ENCODE results near the gene ZNF391. TPM values are rescaled to one million over a fixed set of nuclear protein-coding genes. Genes with fewer than 3 reads are reported as not detected.
"Not testable (repeated sequence)": the region's sequence is repeated elsewhere in the genome, so short reads cannot be mapped to it uniquely, and the experiment has no call there.

ZNF391 gene
- total and polyA plus RNA-seq, 7 donors = 0.14 to 0.81 (median 0.32) TPM

DNA sequence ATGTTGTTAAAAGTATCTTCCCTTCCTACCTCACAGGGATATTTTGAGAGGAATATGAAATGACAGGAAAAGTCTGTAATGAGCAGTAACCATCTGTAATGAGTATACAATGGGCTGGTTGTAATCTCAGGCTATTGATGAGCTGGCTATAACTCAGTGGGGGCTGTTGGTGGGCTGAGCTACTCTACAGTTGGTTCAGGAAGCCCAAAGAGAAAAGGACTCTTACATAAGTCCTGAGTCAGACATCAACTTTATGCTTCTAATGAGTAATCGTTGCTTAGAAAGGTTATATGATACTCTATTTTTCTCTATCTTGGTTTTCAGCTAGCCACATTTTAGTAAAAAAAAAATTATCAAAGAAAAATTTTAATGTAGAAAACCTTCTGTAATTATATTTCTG lies 26.4 kb downstream of the ZNF391 start:
- no peak for ATAC-seq
- Histone ChIP-seq H3K9me3 (no peaks in the 10 kb centered on the region), H3K4me1 (no peaks in the 10 kb centered on the region), H3K27ac (no peak overlapping the region), H3K27me3 (ENCODE audit: insufficient read depth in 3 of 3, low read length in 2 of 3) (no peaks in the 10 kb centered on the region), H3K36me3 (ENCODE audit: insufficient read depth in 1 of 2, low read depth in 1 of 2) (no peaks in the 10 kb centered on the region), H3K4me3 (no peak overlapping the region)
- no peak for DNase-seq
- 70 to 78% (median 75%) methylated on average over 1 of the region's 1 CpG for WGBS, 3 donors
- intact Hi-C loops (cut with DNase I) = no loop called here
- TF ChIP-seq, protein P1, sequence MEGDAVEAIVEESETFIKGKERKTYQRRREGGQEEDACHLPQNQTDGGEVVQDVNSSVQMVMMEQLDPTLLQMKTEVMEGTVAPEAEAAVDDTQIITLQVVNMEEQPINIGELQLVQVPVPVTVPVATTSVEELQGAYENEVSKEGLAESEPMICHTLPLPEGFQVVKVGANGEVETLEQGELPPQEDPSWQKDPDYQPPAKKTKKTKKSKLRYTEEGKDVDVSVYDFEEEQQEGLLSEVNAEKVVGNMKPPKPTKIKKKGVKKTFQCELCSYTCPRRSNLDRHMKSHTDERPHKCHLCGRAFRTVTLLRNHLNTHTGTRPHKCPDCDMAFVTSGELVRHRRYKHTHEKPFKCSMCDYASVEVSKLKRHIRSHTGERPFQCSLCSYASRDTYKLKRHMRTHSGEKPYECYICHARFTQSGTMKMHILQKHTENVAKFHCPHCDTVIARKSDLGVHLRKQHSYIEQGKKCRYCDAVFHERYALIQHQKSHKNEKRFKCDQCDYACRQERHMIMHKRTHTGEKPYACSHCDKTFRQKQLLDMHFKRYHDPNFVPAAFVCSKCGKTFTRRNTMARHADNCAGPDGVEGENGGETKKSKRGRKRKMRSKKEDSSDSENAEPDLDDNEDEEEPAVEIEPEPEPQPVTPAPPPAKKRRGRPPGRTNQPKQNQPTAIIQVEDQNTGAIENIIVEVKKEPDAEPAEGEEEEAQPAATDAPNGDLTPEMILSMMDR (IDR thresholded peaks at IDR 0.05) = no peak

DNA sequence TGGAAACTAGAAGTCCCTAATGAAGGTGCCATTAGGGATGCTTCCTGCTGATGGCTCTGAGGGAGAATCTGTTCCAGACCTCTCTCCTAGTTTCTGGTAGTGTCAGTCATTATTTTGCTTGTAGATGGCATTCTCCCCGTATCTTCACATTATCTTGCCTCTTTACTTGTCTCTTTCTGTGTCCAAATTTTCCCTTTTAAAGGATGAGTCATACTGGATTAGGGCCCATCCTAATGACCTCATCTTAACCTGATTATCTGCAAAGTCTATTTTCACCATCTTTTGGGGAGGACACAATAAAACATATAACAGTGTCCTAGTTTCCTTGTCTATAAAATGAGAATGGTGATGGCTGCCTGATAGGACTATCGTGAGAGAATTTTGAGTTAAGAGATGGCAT lies 27.3 kb downstream of the ZNF391 start:
- DNase-seq = no peak
- Histone ChIP-seq H3K4me1 (no peaks in the 10 kb centered on the region), H3K36me3 (ENCODE audit: insufficient read depth in 1 of 2, low read depth in 1 of 2) (no peaks in the 10 kb centered on the region), H3K9me3 (no peaks in the 10 kb centered on the region), H3K4me3 (no peak overlapping the region), H3K27me3 (ENCODE audit: insufficient read depth in 3 of 3, low read length in 2 of 3) (no peaks in the 10 kb centered on the region), H3K27ac (no peak overlapping the region)
- 63 to 69% (median 69%) methylated on average over 2 of the region's 2 CpGs for WGBS, 3 donors
- intact Hi-C loops (cut with DNase I) = no loop called here
- ATAC-seq = no peak
- TF ChIP-seq, protein P1 (IDR thresholded peaks at IDR 0.05) = no peak

DNA sequence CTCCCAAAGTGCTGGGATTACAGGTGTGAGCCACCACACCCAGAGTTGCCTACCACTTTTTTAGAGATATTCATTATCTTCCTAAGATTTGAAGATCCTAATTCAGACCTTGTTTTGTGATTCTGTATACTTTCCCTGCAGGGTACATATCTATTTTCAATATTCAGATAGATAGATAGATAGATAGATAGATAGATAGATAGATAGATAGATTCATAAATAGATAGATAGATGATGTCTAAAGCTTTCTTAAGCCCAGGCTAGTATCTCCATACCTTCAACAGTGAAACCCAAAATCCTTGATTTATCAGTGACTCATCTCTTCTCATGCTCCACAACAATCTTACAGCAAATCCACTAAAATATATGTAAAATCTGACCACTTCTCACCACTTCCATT lies 30.8 kb downstream of the ZNF391 start:
- no peak overlapping the region for H3K4me3 ChIP-seq
- DNase-seq (no peak), ATAC-seq (no peak)
- TF ChIP-seq, protein P1 (IDR thresholded peaks at IDR 0.05) = no peak
- no peaks in the 10 kb centered on the region for H3K4me1 ChIP-seq
- no peaks in the 10 kb centered on the region for H3K36me3 ChIP-seq (ENCODE audit: insufficient read depth in 1 of 2, low read depth in 1 of 2)
- no peaks in the 10 kb centered on the region for H3K27me3 ChIP-seq (ENCODE audit: insufficient read depth in 3 of 3, low read length in 2 of 3)
- intact Hi-C loops (cut with DNase I) = no loop called here
- H3K27ac ChIP-seq = no peak overlapping the region
- no peaks in the 10 kb centered on the region for H3K9me3 ChIP-seq

DNA sequence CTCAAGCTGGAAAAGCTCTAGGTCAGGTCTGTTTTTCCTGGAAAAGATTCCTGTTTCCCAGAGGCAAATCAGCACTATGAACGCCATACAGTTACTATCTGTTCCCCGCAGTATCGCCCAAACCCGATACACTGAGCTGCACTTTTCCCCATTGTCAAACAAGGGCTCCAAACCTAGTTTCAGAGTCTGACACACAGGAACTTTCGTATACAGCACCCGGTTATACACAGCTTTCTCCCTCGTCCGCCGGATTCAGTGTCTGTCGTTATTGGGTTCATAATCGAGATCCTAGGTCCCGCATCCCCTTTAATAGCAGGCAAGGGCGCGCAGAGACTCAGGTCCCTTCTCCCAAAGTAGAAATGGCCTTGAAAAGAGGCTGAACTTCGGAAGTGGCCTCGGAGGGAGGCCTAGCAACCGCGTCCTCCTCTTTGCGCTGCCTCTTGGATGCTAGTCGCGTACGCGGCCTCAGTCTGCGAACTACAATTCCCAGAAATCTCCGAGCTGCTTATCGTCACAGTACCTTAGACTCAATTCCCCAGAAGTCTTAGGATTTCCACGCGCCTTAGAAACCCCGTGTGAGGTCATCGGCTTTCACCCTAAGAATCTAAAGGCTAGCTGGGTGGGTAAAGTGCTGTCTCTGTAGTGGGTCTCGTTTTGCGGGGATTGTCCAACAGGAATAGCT lies 34.2 kb downstream of the ZNF391 start:
- TF ChIP-seq, protein P1 (IDR thresholded peaks at IDR 0.05) = no peak
- H3K36me3 ChIP-seq (ENCODE audit: insufficient read depth in 1 of 2, low read depth in 1 of 2) = no peaks in the 10 kb centered on the region
- no peak overlapping the region for H3K4me3 ChIP-seq
- intact Hi-C loops (cut with DNase I) = no loop called here
- 51 to 54% (median 53%) methylated on average over 32 of the region's 32 CpGs for WGBS, 3 donors
- no peaks in the 10 kb centered on the region for H3K9me3 ChIP-seq
- H3K27ac ChIP-seq = no peak overlapping the region
- no peaks in the 10 kb centered on the region for H3K27me3 ChIP-seq (ENCODE audit: insufficient read depth in 3 of 3, low read length in 2 of 3)
- H3K4me1 ChIP-seq = no peaks in the 10 kb centered on the region
- ATAC-seq (no peak), DNase-seq (no peak)

DNA sequence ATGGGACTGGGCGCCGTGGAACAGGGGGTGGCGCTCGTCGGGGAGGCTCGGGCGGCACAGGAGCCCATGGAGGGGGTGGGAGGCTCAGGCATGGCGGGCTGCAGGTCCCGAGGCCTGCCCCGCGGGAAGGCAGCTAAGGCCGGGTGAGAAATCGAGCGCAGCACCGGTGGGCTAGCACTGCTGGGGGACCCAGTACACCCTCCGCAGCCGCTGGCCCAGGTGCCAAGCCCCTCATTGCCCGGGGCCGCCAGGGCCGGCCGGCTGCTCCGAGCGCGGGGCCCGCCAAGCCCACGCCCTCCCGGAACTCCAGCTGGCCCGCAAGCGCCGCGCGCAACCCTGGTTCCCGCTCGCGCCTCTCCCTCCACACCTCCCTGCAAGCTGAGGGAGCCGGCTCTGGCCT lies 36.3 kb downstream of the ZNF391 start:
- H3K27me3 ChIP-seq (ENCODE audit: insufficient read depth in 3 of 3, low read length in 2 of 3) = not testable (repeated sequence)

More for the DNA sequence above, 36.3 kb downstream of the ZNF391 start:
- 84% methylated on average over 24 to 36 of the region's 36 CpGs for WGBS, 3 donors
- H3K4me3 ChIP-seq; H3K27ac ChIP-seq; intact Hi-C loops (cut with DNase I); H3K9me3 ChIP-seq; ATAC-seq; H3K36me3 ChIP-seq (ENCODE audit: insufficient read depth in 1 of 2, low read depth in 1 of 2); DNase-seq; H3K4me1 ChIP-seq: not testable (repeated sequence)
